MV-4-11 (cell line): ENCODE results near the gene MYO10.
"Not testable (repeated sequence)": the region's sequence is repeated elsewhere in the genome, so short reads cannot be mapped to it uniquely, and the experiment has no call there.

ENCODE experiments used
- DNase-seq: peaks from one replicate; lab custom pipeline; 2025; lab: John Stamatoyannopoulos, UW

MYO10 gene

DNA sequence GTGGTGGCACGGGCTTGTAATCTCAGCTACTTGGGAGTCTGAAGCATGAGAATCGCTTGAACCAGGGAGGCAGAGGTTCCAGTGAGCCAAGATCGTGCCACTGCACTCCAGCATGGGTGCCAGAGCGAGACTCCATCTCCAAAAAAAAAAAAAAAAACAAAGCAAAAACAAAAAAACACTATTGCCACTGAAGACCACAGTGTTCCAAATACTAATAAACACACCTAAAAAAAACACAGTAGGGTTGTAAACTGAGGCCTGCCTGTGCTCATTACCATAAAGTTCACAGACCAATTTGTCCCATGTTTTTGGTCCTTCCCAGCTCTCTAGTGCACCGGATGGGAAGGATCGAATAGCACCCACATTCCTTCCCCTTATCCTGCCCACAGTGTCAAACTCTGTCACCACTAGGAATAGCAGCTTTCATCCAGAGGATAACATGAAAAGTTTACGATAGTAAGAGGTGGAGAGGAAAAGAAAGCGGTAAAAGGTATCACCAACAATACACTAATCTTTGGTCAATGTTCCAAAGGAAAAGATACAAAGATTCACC, 49.2 kb downstream of the MYO10 start:
- DNase-seq: no peak

DNA sequence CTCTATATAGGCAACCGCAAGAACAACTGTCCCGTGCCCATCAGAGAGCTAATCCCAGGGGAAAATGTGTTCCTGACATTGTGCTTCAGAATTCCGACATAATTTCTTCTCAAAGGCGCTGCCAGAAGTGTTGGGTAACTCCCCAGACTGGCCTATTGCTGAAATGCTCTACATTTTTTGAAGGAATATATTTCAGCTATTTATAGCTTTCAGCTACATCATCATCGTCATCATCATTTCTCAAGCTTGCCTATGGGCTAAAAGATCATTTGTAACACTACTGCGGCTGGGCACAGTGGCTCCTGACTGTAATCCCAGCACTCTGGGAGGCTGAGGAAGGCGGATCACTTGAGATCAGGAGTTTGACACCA, 49.7 kb downstream of the MYO10 start:
- DNase-seq: no peak

DNA sequence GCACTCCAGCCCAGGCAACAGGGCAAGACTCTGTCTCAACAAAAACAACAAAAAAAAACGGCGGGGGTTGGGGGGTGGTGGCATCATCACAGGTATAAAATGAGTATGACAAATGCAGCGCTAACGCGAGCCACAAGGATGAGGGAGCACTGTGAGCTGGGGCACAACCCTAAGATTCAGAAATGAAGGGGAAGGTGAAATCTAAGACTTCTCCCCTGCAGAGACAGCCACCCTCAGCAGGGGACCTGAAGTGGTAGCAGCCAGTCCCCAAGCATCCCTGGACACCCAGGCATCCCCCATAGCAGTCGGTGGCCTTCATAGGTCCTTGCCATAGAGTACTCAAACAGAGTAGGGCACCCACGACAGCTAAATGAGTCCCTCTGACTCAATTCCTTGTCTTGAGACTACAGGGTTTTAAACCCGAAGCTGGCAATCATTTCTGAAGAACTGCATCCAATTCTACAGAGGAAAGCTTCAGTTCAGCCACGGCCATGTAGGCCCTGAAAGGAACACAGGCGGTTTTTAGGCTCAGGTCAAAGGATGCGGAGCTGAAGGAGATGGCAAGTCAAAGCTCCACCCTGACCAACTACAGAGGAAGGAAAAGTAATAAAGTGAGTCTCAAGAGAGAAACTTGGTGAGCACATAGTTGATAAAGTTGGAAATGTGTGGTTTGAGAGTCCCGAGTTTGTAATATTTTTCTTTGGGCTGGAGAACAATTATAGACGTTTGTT, 50.3 kb downstream of the MYO10 start:
- no peak for DNase-seq

DNA sequence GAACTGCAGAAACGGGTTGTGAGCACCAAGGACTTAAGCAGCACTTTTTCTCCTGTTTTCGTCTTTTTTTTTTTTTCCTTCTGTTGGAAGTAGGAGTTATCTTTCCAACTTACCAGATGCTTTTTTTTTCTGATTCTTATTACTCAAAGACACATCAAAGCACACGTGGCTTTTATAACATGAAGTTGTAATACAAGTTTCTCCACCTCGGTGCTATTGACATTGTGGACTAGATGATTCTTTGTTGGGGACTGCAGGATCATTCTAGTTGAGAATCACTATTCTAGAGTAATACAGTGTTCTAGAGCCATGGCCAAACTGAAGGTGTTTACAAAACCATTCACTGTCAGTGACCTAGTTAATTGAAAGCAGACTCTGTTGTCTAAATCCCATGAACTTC, 51.5 kb downstream of the MYO10 start:
- DNase-seq: no peak

DNA sequence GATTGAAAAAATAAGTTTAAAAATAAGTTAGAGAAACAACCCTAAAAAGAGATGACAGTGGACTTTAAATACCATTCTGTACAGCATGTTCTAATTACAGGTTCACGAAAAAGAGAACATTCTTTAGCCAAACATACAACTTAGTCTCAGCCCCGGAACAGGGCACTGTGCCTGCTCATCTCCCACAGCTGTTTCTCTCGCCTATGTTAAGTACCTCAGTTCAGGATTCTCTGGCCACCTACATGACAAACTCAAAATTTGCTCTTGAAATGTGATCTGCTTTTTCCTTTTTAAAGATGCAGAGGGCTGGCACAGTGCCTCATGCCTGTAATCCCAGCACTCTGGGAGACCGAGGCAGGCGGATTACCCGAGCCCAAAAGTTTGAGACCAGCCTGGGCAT, 52.3 kb downstream of the MYO10 start:
- DNase-seq: no peak

DNA sequence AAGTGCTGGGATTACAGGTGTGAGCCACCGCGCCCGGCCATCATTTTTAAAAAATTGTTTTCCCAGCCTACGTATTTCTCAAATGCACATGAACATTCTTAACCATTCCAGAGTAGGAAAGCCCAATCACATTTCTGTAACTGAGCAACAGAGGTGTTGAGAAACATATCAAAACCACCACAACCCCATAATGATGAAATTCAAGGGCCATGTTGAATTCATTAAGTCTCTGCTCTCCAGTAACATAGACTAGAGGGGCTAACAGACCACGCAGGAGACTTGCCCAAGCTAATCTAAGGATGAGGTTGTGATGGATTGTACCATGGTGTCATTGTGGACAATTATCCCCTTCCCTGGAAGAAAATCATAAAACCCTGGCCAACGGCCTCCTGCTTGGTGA, 52.9 kb downstream of the MYO10 start:
- DNase-seq: no peak

DNA sequence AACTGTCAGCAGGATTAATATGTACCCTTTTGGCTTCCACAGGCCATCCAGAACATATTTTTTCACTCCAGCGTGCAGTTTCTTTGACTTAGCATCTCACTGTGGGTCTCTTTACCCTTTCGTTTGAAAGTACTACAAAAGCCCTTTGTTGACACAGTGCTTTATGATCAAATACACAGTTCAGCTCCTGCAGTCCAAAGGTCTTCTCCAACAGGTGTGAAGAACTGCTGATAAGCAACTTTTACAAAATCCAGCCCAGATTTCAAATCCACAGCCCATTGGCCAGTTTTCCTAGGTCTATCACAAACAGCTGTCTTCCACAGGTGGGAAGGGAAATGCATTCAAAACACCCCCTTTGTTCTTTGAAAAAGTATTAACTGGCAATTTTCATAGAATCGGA, 54.8 kb downstream of the MYO10 start:
- no peak for DNase-seq

DNA sequence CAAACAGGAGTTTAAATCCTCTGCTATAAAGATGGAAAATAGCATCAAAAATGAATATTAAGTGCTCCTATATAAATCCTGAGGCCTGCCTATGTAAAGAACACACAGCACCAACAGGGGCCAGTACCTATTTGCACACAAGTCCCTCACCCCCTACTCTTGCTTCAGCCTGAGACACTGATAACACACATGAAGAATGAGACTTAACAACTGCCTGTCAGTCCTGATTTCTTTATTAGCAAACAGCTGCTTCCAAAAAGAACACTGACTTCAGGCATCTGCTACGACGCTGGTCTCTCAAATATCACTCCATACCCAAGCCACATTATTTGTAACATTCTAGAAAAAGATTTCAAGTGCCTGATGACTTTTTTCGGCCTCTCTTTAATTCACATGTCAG, 55.5 kb downstream of the MYO10 start:
- no peak for DNase-seq

DNA sequence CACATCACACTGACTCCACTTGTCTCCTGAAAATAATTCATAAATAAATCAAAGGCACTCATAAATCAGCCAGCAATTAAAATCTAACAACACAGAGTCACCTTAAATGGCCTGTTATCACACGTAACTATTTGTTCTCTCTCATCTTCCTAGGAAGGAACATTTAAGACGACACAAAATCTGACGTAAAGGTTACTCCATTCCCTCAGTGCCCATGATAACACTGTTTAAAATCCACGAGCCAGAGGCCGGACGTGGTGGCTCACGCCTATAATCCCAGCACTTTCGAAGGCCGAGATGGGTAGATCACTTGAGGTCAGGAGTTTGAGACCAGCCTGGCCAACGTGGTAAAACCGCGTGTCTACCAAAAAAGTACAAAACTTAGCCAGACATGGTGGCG, 56.4 kb downstream of the MYO10 start:
- DNase-seq: no peak

DNA sequence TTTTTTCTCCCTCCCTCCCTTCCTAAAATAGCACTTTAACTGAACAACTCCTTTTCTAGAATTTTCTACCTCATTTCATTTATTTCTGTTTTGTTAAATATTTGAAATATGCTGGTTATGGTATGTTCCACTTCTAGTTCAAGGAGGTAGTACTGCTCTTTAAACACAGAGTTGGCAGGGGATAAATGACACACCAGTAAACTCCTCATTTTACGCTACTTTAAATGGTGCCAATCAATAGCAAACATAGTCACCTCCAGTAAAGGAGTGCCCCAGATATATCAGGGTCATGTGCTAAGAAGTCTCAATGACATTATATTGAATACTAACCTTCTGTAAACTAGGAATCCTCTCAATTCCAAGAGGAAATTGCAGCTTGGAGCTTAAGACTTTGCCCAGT, 56.9 kb downstream of the MYO10 start:
- no peak for DNase-seq

DNA sequence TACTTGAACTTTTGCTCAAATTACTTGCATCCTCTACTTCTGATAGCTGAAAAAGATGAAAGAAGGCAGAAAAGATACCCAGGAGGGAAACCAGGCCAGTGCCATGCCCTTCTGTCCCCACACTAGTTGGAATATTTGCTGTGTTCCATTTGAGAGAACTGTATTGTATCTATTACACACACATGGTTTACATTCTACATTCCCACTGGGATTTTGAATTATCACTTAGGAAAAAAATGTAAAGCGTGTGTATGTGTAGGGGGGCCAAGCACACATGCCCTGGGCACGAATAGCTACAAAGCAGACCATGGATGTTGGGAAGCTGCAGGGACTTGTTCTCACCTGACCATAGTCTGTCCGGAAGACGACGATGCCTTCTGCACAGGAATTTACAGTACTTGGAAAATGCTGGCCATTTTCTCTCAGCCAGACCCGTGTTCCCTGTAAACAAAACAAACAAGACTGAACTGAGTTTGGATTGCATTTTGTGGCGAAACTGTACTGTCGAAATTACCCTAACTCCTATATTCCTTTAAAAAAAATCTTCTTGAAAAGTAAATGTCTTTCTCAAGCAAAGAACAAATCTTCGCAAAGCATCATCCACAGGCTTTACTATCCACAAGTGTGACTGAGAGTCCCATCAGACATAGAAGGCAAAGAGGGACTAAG, 58.7 kb downstream of the MYO10 start:
- no peak for DNase-seq

DNA sequence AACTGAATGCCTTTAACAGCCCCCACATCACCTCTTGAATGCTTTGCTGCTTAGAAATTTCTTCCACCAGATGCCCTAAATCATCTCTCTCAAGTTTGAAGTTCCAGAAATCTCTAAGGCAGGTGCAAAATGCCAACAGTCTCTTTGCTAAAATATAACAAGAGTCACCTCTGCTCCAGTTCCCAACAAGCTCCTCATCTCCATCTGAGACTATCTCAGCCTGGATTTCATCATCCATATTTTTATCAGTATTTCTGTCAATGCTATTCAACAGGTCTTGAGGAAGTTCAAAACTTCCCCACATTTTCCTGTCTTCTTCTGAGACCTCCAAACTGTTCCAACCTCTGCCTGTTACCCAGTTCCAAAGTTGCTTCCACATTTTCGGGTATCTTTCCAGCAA, 61.7 kb downstream of the MYO10 start:
- not testable (repeated sequence) for DNase-seq

DNA sequence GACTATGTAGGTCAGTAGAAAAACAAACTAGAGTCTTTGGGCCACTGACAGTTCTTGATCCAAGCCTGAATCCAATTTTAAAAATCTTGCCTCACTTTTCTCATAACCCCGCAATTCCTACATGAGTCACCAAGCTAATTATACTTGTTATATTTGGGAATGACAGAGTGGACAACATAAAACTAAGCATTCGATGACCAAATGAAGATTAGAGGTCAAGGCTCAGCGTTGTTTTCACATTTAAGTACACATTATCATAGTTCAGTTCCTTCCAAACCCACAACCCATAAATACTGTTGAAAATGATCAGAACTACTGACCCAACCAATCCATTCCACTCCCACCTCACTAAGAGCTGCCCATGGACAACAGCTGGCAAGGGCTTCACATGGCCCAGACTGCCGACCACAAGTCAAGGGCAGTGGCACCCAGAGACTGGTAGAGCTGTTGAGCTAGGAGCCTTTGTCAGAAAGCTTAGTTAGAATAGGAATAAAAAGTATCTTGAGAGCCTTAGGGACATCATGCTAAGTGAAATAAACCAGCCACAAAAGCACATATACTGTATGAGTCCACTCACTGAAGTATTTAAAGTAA, 64.2 kb downstream of the MYO10 start:
- no peak for DNase-seq

DNA sequence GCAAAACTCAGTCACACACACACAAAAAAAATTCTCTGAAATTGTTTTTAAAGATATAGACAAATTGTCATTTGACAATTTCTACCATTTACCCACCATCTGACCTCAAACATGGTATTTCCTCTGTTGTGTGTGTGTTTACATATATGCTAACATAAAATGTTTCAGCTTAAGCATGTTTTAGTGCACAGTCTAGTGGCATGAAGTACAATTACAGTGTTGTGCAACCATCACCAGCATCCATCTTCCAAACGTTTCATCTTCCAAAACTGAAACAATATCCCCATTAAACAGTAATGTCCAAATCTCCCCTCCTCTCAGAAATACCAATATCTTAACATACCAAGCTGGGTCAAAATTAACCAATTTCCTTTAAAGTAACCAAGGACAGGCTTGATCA, 65.2 kb downstream of the MYO10 start:
- DNase-seq: no peak

DNA sequence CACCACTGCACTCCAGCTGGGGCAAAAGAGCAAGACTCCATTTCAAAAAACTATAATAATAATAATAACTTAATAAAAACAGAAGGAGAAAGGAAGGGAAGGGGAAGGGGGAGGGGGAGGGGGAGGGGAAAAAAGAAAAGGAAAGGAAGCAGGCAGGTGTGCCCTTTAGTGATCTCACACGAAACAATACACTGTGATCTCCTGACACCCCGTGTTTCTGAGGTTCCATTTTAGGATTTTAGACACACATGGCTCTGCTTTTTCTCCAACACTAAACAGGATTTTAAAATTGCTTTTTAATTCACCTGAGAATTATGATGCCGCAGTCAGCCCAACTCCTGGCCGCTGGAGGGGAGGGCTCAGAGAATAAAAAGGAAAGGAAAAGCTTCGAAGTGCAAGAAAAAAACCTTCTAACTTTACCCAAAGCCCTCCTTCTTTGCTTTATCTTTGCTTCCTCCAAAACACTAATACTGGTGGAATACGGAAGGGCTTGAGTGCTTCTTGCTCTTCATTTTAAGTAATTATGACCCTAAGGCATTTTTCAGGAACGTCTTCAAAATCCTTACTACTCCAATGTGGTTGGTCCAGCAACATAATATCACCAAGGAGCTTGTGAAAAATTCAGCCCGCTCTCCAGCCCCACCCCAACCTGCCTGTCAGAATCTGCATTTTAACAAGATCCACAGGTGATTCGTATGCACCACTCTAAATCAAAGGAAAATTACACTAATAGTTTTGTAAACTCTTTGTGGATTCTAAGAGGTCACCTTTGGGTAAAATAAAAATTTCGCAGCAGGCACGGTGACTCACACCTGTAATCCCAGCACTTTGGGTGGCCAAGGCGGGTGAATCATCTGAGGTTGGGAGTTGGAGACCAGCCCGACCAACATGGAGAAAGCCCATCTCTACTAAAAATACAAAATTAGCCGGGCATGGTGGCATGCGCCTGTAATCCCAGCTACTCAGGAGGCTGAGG, 66.0 kb downstream of the MYO10 start:
- DNase-seq: no peak

DNA sequence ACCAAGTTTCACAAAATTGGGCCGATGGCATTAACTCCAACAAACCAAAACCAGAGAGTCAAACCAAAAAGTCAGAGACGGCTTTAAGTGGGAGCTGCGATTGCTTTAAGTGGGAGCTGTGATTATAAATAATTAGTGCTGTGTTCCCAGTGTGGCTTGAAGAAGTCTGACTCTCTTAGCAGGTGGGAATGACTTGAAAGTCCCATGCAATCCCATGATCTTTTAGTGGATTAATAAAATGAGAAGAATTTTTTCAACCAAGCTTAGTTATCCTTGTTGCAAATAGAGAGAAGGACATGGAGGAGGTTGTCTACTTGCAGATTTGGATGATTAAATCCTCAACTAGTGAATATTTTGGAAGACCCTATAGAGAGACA, 68.5 kb downstream of the MYO10 start:
- no peak for DNase-seq

DNA sequence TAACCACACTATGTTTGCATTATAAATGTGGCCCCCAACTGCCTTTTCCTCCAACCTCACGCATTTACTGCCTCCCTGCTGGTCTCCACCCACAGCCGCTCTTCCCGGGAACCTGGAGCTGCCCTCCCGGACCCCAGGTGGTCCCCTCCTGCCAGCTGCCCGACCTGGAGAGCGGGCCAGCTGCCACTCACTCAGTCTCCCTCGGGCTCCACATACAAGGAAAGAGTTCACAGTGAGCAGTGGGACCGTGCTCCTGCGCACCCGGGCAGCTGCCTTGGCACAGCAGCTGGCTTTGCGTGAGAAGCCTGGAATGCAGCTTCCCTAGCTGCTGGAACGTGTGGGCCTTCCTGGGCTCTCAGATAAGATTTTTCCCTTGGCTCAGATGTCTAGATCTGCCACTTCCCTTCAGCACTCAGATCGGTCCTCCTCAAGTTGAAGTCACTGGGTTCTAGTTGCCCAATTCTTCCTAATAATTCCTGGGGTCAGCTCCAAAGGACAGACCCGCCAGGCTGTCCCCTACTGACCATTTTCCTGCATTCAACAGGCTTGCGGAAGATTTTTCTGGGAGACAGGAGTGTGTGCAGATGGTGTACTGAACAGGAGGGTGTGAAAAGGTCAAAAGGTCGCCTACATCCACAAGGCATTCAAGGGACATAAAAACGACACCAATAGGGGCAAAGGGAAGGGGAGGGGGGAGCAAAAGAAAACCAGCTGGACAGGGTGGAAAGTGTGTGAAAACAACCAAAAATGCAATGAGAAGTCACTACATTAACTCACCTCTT, 69.1 kb downstream of the MYO10 start:
- no peak for DNase-seq

DNA sequence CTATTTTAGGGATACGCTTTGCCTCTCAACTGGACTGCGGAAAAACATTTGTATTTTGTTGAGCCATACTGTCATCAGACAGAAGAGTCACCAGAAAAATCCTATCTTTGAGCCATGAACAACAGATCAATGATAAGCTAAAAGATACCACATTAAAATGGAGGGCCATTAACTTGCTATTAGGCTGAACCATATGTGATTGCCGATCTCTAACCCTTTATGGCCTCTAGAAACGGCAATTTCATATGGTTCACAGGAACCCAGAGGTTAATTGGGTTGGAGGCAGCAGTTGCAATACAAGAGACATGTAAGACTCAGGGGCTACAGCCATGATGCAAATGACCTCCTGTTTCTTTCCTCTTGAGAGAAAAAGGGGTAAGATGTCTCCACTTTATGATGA, 69.8 kb downstream of the MYO10 start:
- DNase-seq: no peak

DNA sequence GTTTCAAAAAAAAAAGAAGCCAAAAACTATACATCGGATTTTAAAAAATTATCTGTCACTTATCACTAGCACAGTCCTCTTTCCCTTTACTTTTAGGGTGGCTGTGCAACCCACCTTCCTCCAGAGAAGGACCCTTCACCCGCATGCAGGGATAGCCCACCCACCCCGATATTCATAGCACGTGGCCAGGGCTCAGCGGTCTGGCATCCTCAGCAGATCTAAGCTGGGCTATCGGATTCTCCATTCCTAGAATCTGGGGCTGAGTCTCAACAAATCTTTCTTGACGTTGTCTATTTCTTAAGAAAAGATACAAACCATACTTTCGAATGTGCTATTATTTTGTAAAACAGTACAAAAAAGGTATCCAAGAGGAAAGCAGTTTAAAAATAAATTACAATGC, 70.9 kb downstream of the MYO10 start:
- no peak for DNase-seq

DNA sequence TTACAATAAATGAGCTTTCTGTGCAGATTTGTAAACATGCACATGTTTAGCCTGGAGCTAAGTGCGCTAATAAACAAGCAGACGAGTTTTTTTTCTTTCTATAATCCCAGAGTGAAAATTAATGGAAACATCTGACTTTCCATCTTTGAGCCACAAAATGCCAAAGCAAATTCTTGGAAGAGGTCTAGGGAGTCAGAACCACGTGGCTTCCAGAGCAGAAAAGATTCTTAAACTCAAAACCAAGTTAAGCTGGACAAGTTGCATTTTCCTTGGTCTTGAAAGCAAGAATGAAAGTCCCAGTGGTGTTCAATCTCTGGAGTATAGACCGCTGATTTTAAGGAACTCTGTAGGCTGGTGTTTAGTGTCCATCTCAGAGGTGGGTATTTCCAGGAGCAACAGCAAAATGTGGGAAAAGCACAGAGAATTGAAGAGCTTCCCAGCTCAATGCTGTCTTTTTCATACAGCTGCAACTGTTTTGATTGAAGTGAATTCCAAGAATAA, 71.4 kb downstream of the MYO10 start:
- DNase-seq: no peak

DNA sequence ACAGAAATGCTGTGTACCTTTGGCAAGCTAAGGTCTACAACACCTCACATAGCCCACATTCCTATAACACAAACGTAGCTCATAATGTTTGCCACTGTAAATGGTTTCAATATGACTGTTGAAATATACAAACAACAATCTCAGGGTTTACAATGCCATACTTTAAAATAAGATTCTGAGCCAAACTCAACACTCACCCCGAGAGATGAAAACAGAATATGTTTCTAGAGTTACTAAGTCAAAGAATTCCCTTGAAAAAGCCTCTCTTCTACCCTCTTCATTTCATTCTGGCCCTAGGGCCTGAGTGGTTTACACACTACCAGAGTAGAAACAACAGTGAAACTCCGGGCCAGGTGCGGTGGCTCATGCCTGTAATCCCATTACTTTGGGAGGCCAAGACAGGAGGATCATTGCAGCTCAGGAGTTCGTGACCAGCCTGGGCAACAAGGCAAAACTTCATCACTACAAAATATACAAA, 72.6 kb downstream of the MYO10 start:
- DNase-seq: no peak
